HTR-8/SVneo (cell line): ENCODE measurements around the gene OR6C65.

ENCODE experiments used
- DNase-seq: peaks from one replicate; pipeline ENCODE4 v3.0.0; 2011; ENCODE audit warnings: low spot score, mixed read lengths; ENCODE audit not compliant: insufficient read length
- FAIRE-seq: peaks from 2 replicates; lab custom pipeline; 2011; peaks lifted over from hg19 to GRCh38; lab: Jason Lieb, UNC

The OR6C65 gene

GRCh38 chr12:55443776-55444175 lies 43.4 kb downstream of the OR6C65 start, which contains the start of gene OR6C2:
TSS of gene OR6C2 (plus strand) at chr12:55444076. CDS start at chr12:55452214, 8,138 bp downstream.
- no peak for FAIRE-seq

GRCh38 chr12:55445357-55445756 lies 45.0 kb downstream of the OR6C65 start:
- DNase-seq = no peak
- FAIRE-seq = no peak

More at GRCh38 chr12:55443776-55444175, 43.4 kb downstream of the OR6C65 start, which contains the start of gene OR6C2:
- DNase-seq = no peak

GRCh38 chr12:55446326-55446725 lies 46.0 kb downstream of the OR6C65 start:
- DNase-seq (no peak), FAIRE-seq (no peak)

- no peak for FAIRE-seq
Observed at GRCh38 chr12:55448825-55449224, 48.5 kb downstream of the OR6C65 start.

More at GRCh38 chr12:55448825-55449224, 48.5 kb downstream of the OR6C65 start:
- DNase-seq = no peak
